Measurements from ENCODE around the gene RARS2.

- TF ChIP-seq CTCF (conservative IDR thresholded peaks at IDR 0.05; ENCODE audit: low read depth in 2 of 2): no peak
- TF ChIP-seq ETS1 (IDR thresholded peaks at IDR 0.05): no peak
- TF ChIP-seq EZH2 (IDR thresholded peaks at IDR 0.05; ENCODE audit: low read depth, unreplicated experiment): no peak
- TF ChIP-seq ZNF114 (CRISPR knock-in tag; IDR thresholded peaks at IDR 0.05): no peak
- TF ChIP-seq REST (IDR thresholded peaks at IDR 0.05; ENCODE audit: unreplicated experiment): no peak
- TF ChIP-seq EZH2phosphoT487 (IDR thresholded peaks at IDR 0.05; ENCODE audit: unreplicated experiment): no peak
- TF ChIP-seq JUNB (IDR thresholded peaks at IDR 0.05; ENCODE audit: unreplicated experiment): no peak
Observed at GRCh38 chr6:87633851-87634250, 44.1 kb upstream of the RARS2 start.
